Activated CD8-positive, alpha-beta memory T cell treated with anti-CD3 and anti-CD28 coated beads for 48 hours (primary cell): Measurements from ENCODE around the gene EEF1A2.

Source experiments
- DNase-seq, 3 experiments: peaks; one replicate each; pipeline ENCODE4 v3.0.0-alpha.2; 2020; ENCODE audit warnings: low read depth in 2 of 3, low spot score in 2 of 3

The EEF1A2 gene

DNA sequence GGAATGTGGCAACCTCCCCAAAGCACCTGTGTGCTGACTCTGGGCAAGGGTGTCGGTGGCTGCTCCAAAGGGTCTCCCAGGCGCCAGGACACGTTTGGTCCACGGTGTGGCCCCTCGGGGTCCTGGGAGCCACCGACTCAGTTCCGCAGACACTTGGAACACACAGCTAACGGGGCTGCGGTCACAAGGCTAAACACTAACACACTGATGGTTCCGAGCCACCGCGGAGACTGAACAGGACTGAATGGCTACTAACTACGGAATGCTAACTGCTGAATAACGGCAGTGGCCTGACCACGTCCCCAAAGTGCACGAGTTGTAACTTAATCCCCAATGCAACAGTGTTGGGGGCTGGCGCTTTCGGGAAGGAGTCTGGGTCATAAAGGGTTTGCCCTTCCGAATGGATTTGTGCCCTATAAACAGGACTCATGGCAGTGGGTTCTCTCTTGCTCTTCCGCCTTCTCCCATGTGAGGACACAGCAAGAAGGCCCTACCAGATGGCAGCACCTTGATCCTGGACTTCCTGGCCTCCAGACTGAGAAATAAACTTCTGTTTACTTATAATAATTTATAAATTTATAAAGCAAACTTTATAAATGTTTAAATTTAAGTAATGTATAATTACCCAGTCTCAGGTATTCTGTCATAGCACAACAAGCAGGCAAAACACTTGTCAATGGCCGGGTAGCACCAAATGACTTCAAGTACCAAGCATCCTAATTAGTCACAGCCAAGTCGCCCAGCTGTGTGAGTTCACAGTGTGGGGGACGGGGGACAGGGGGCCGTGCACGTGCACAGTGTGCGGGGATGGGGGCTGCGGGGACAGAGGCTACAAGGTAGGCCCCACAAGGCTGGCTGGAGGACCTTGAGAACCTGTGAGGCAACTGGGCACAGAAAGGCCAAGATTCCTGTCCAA, 2.3 kb upstream of the EEF1A2 start:
- DNase-seq: no peak

DNA sequence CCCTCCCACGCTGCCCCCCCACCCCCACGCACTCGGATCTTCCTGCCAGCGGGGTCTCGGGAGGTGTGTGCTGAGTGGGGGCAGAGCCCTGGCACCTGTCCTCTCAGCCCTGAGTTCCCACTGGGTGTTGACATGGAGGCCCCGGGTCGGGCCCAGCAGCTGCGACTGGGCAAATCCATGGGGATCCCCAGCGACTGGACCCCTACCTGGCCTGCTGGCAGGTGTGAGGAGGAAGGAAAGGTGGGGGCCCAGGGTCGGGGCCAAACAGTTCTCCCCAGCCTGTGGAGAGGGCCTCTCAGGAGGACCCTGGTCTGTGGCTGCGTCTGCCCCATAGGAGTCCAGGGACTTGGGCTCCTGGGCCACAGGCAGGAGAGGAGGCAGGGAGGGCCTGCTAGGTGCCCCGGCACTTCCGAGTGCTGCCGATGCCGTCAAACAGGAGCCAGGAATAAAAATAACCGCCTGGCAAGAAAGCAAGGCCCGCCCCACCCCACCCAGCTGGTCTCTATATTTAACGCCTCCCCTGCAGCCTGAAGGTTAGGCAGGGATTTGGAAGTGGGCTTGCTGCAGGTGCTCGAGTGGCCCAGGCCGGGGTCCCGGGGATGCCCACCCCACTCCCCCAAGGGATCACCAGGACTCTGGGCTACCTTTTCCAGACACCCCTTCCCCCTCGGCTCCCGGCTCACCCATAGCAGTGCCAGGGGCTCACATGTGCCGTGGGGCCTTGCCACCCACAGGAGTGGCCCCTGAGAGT, 1.4 kb upstream of the EEF1A2 start:
- no peak for DNase-seq

DNA sequence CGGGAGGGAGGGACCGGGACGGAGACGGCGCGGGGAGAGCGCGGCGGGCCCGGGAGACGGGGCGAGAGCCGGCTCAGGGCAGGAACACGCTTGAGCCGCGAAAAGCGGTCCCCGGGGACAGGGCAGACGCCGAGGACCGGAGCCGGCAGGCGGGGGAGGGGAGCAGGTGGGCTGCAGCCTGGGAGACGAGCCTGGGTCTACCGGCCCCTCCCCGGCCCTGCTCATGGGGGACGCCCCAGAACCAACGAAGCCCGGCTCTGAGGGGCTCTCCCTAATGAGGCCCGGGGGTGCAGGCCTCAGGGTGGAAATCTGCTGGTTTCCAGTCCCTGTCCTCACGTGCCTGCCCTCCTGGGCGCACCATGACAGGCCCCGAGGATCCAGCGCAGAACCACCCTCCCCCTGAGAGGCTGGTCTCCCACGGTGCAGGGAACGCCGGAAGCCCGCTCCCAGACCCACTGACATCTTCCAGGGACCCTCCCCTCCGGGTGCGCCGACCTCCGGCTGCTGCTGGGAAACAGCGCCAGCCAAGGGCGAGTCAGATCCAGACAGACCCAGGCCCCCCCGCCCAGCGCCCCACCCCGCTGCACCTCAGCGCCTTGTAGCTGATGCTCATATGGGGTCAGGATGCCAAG, 571 bp upstream of the EEF1A2 start:
- DNase-seq: no peak

DNA sequence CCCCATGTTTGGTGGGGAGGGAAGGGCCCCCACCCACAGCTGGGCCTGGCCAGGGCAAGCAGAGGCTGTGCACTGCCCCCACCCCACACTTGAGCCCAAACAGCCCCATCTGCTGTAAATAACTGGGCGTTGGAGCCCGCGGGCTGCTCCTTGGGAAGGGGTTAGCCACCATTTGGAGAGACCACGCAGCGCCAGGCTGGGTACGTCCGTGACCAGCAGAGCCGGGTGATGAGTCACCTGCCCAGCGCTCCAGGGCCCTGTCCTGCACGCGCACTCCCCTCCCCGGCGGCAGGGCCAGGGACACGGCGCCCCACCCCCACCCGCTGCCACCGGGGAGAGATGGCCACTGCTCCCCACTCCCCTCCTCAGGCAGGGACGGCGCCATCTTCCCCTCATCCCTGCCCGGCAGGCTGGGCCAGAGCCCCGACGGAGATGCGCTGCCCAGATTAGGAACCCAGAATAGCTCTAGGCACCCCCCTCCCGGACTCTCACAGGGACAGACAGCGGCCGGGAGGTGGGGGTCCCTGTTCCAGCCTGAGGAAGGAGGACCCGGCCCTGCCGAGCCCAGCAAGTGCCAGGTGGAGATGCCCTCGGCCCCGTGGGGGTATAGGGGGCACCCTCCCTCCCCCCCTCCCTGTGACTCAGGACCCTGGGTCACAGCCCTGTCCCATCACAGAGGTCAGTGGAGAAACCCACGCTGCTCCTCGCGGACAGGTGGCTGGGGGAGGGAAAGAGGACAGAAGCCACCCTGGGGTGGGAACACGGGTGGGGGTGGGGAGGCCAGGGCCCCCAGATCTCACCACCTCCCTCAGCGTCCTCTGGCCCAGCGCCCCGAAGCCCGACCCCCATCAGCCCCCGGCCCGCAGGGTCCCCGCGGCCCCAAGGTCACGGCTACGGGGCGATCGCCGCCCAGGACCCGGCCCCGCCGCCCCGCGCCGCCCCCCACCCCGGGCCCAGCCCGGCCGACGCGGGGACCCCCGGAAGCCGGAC, 642 bp downstream of the EEF1A2 start:
- DNase-seq: no peak

DNA sequence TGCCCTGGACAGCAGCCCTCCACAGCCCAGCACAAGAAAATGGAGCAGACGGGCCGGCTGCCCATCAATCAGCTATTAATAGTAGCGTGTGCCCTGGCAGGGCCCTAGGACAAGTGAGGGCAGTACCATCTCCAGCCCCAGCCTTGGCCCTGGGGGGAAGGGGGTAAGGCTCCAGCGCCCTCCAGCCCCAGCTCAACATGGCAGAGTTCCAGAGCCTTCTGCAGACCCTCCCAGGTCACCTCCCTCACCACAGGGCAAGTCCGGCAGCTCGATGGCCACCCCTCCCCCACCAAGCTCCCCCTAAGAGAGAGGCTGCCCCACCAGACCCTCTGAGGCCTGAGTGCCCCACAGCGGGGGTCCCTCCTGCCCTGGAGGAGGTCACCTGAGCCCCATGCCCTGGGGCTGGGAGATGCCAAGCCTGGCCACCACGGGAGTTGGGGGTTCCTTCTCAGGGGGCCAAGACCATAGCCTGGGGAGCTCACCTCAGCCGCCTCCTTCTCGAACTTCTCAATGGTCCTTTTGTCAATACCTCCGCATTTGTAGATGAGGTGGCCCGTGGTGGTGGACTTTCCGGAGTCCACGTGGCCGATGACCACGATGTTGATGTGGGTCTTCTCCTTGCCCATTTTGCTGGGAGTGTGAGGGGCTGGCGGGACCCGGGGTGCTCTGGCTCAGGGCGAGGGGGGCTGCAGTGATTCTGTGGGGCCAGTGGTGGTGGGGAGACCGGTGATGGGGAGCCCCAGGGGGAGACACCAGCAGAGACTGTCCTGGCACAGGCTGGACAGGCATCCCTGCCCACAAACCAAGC, 1.5 kb downstream of the EEF1A2 start:
- DNase-seq: no peak

DNA sequence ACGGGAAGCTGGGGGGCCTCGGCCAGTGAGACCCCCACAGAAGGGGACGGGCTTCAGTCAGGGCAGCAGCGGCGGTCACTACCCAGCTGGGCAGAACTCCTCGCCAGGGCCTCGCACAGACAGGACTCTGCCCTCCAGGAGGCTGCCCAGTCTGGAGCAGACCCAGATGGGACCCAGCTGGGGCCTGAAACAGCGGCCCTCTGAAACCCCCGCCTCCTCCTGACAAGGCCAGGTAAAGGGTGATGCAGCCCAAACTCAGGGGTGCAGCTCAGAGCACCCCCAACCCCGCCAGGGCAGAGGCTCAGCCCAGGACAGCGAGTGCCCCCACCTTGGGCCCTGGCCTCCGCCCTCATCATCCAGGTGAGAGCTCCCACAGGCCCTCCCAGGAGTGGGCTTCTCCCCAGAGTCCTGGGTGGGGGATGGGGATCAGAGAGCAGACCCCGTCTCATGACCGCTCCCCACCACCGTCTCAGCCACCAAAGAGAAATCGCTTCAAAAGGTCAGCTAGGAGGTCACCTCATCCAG, 2.2 kb downstream of the EEF1A2 start:
- no peak for DNase-seq

DNA sequence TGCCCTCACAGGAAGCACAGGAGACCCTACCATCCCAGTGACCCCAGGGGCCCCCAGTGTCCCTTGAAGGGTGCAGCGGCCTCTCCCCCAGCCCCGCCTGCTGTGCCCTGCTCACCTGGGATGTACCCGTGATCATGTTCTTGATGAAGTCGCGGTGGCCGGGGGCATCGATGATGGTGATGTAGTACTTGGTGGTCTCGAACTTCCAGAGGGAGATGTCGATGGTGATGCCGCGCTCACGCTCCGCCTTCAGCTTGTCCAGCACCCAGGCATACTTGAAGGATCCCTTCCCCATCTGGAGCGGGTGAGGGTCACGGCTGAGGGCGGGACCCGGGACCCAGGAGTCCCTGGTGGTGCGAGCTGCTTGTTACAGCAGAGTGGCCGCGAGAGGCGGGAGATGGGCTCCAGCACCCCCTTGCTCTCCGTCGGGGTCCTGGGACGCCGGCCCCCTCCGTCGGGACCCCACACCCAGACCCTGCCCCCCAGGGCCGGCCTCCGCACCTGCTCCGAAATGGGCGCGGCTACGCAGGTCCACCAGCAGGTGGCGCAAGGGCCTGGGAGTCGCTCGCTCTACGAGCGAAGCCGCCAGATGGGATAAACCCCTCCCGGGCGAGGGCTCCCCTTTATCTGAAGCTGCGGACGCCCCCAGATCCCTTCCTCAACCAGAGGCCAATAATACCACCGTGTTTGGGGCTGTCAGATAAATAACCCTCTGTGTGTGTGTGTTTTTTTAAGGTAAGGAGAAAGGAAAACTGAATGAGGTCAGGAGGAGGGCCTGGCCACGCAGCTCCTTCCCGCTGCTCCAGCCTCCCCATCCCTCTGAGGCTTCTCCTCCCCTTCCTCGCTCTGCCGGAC, 2.9 kb downstream of the EEF1A2 start:
- DNase-seq: peak; percentile 31 to 73 (median 69)

DNA sequence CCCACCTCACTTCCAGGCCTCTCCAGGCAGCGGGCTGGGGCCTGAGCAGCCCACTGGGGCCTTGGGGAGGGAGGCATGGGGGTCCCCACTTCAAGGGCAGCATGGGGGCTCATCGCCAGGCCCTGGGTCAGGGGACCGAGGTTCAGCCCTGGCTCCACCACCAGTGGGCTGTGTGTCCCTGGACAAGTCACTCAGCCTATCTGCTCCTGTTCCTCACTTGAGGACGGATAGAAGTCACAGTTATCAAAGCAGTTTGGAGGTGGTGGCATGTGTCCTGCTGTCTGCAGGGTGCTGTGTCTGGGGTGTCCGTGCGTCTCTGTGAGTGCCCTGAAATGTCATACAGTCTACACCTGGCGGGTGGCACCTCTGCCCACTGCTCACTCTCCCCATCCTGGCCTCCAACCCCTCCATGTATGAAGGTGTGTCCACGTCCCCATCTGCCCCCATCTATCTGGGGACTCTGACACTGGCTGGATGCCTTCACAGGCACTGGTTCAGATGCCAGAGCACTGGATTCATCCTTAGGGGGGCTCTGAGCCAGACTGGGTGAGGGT, 3.6 kb downstream of the EEF1A2 start:
- no peak for DNase-seq

DNA sequence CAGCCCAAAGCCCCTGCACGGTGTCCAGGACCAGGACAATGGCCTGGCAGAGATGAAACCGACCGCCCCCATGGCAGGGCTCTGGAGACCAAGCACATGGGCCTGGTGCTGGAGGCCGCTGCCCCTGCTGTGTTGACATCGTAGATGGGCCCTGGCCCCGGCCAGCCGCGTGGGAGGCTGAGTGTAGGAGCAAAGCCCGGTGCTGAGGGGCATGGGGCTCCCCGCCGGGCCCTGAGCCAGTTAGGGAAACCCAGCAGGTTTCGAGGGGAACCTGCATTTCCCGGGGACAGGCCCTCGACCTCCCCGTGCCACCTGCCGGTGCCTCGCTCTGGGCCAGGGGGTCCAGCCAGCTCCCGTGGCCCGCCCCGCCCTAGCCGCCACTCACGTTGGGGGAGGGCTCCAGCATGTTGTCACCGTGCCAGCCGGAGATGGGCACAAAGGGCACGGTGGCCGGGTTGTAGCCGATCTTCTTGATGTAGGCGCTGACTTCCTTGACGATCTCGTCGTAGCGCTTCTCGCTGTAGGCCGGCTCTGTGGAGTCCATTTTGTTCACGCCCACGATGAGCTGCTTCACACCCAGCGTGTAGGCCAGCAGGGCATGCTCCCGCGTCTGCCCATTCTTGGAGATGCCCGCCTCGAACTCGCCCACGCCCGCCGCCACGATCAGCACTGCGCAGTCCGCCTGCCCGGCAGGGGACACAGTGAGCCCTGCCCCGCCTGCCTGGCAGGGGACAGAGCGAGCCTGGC, 4.3 kb downstream of the EEF1A2 start:
- no peak for DNase-seq

DNA sequence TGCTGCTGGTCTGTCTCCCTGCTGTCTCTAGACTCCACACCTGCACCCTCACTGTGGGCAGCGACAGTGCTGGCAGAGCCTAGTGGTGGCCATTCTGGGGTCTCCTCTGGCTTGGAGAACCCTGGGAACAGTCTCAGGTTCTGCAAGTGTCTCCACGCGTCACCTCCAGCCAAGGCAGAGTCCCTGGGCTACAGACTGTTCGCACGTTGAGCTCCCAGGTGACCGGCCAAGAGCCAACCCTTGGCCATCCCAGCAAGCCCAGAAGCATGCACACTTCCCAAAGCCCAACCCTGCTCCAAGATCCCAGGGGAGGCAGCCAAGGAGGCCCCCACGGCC, 4.8 kb downstream of the EEF1A2 start:
- DNase-seq: no peak

DNA sequence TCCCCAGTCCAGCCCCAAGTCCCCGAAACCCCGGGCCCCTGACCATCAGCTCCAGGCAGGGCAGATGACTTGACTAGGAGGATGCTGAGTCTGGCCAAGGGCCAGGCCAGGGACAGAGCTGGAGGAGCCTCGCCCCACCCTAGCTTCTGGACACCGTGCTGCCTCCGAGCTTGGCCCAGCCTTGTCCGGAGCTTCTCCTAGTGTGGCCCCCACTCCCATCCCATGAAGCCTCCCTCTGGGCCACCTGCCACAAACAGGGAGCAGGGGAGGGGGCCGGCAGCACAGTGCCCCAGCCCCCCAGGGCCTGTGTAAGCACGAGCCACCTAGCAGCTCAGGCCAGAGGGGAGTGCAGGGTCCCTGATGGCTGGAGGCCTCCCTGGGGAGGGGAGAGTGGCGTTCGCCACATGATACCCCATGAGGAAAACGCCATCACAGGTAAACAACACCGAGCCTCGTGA, 5.3 kb downstream of the EEF1A2 start:
- DNase-seq: no peak

DNA sequence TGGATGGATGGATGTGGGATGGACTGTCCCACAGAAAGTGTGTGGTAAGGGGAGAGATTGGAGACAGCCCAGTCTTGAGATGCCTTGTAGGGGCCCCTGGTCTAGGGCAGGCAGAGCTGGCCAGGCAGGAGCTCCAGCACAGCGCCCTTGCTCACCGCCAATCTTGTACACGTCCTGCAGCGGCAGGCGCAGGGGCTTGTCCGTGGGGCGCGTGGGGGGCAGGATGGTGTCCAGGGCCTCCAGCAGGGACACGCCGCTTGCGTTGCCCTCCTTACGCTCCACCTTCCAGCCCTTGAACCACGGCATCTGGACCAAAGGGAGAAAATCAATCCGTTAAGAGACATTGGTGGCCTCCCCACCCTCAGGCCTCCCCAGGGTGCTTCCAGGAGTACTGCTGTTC, 5.9 kb downstream of the EEF1A2 start:
- no peak for DNase-seq

DNA sequence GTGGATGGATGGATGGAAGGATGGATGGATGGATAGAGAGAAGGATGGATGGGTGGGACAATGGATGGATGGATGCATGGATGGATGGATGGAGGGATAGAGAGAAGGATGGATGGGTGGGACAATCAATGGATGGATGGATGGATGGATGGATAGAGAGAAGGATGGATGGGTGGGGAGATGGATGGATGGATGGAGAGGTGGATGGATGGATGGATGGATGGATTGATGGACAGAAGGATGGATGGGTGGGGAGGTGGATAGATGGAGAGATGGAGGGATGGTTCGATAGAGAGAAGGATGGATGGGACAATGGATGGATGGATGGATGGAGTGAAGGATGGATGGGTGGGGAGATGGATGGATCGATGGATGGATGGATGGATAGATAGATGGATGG, 6.4 kb downstream of the EEF1A2 start:
- no peak for DNase-seq

DNA sequence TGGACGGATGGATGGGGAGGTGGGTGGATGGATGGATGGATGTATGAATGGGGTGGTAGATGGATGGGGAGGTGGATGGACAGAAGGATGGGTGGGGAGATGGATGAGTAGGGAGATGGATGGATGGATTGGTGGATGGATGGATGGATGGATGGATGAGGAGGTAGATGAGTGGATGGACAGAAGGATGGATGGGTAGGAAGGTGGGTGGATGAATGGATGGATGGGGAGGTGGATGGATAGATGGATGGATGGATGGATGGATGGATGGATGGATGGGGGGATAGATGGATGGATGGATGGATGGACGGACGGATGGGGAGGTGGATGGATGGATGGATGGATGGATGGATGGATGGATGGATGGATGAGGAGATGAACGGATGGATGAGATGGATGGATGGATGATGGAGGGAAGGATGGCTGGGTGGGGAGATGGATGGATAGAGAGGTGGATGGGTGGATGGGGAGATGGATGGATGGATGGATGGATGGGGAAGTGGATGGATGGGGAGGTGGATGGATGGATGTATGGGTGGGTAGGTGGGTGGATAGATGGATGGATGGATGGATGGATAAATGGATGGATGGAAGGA, 7.2 kb downstream of the EEF1A2 start:
- DNase-seq: no peak

DNA sequence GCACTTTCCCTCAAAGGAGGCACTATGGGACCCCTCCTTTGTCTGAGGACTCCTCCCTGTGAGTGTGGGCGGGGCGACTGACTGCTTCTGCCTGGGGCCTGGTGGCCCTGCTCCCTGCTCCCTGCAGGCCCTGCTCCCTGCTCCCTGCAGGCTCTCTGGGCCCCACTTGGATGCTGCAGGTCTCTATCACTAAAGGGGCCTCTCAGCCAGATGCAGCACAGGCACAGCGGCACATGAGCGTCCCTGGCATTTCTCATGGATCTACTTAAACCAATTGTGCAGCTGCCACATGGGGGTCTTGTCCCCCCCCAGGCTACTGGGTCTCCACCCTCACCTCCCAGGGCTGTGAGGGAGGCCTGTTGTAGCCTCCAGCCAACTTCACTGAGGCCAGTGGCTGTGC, 7.8 kb downstream of the EEF1A2 start:
- no peak for DNase-seq

DNA sequence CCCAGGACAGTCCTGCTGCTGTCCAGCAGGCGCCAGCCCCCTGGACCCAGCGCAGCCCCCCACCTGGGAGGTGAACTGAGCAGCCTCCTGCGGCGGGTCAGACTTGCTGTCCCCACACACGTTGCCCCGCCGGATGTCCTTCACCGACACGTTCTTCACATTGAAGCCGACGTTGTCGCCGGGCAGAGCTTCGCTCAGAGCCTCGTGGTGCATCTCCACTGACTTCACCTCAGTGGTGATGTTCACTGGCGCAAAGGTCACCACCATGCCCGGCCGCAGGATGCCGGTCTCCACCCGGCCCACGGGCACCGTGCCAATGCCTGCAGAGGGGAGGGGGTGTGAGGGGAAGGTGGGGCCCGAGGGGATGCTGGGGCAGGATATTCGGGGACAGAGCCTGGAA, 8.5 kb downstream of the EEF1A2 start:
- no peak for DNase-seq
